GM19395 (cell line): Measurements from ENCODE around the gene CMTM5.

Source experiments
- ATAC-seq: cut with Tn5 transposase; IDR thresholded peaks from one replicate; pipeline ENCODE4 v1.9.1; 2021; ENCODE audit warnings: mild to moderate bottlenecking, moderate library complexity; ENCODE audit not compliant: unreplicated experiment

The CMTM5 gene

GRCh38 chr14:23357261-23357660 is 19.6 kb upstream of the CMTM5 start:
- ATAC-seq = no peak

GRCh38 chr14:23358042-23358441 is 18.8 kb upstream of the CMTM5 start:
- no peak for ATAC-seq

GRCh38 chr14:23358553-23359166 is 18.2 kb upstream of the CMTM5 start:
- no peak for ATAC-seq

- ATAC-seq = no peak
Measured at GRCh38 chr14:23359167-23359626, 17.6 kb upstream of the CMTM5 start.

GRCh38 chr14:23359722-23360447 is 17.0 kb upstream of the CMTM5 start:
- no peak for ATAC-seq

GRCh38 chr14:23360496-23360895 is 16.4 kb upstream of the CMTM5 start:
- no peak for ATAC-seq

- ATAC-seq = no peak
Measured at GRCh38 chr14:23361320-23361719, 15.5 kb upstream of the CMTM5 start.

- no peak for ATAC-seq
Measured at GRCh38 chr14:23361763-23362162, 15.1 kb upstream of the CMTM5 start.

- ATAC-seq = no peak
Measured at GRCh38 chr14:23362200-23362599, 14.6 kb upstream of the CMTM5 start.

GRCh38 chr14:23364164-23365035 is 12.4 kb upstream of the CMTM5 start:
- ATAC-seq = no peak

- no peak for ATAC-seq
Measured at GRCh38 chr14:23365036-23365731, 11.7 kb upstream of the CMTM5 start, which contains the start of gene EFS. TSS of gene EFS (minus strand) at chr14:23365172. CDS start at chr14:23365025, 147 bp downstream.

GRCh38 chr14:23365732-23366425 is 11.0 kb upstream of the CMTM5 start:
- ATAC-seq = no peak

- no peak for ATAC-seq
Measured at GRCh38 chr14:23366426-23366921, 10.4 kb upstream of the CMTM5 start.

- no peak for ATAC-seq
Measured at GRCh38 chr14:23370221-23370620, 6.6 kb upstream of the CMTM5 start.

- ATAC-seq = no peak
Measured at GRCh38 chr14:23371865-23372264, 5.0 kb upstream of the CMTM5 start.

GRCh38 chr14:23372509-23372908 is 4.3 kb upstream of the CMTM5 start, which contains the start of gene IL25:
TSS of gene IL25 (plus strand) at chr14:23372809.
- no peak for ATAC-seq

- no peak for ATAC-seq
Measured at GRCh38 chr14:23373041-23373440, 3.8 kb upstream of the CMTM5 start.

GRCh38 chr14:23375527-23376251 is 1.2 kb upstream of the CMTM5 start:
- ATAC-seq = no peak

- no peak for ATAC-seq
Measured at GRCh38 chr14:23377198-23377550, 328 bp downstream of the CMTM5 start.
